GM12878 (cell line): ENCODE measurements around the gene CARD11. TPM values are rescaled to one million over a fixed set of nuclear protein-coding genes. Genes with fewer than 3 reads are reported as not detected.

Source experiments
- BMI1 ChIP-seq: fragments of 450-650 bp; IDR thresholded peaks from 2 replicates; pipeline ENCODE4 v1.6.1; 2016; ENCODE audit warnings: mild to moderate bottlenecking, moderate library complexity, borderline replicate concordance
- CREB1 ChIP-seq: IDR thresholded peaks from 2 replicates; pipeline ENCODE4 v1.6.1; 2012; ENCODE audit warnings: low read depth, mild to moderate bottlenecking, inconsistent platforms
- EED ChIP-seq: sonication (generic); IDR thresholded peaks from 2 replicates; pipeline ENCODE4 v1.6.1; 2016; ENCODE audit warnings: antibody characterized with exemption, low read depth
- EP300 ChIP-seq, 2 experiments: fragments of 150-350 bp in 1 of 2; IDR thresholded peaks; 2 replicates each; pipeline ENCODE4 v1.6.1; 2011 to 2012; ENCODE audit warnings: low read depth in 2 of 2, low read length in 2 of 2, borderline replicate concordance in 1 of 2, improper control_type of control experiment in 1 of 2, inconsistent platforms in 1 of 2; ENCODE audit not compliant: control insufficient read depth in 1 of 2
- FOS ChIP-seq: IDR thresholded peaks from 3 replicates; pipeline ENCODE4 v1.6.1; 2011; ENCODE audit warnings: borderline replicate concordance; ENCODE audit not compliant: insufficient read length; ENCODE audit errors: extremely low read depth
- GATAD2B ChIP-seq: fragments of 450-650 bp; conservative IDR thresholded peaks from 2 replicates; pipeline ENCODE4 v1.6.1; 2017; ENCODE audit warnings: low read depth, mild to moderate bottlenecking, moderate library complexity
- RAD51 ChIP-seq: fragments of 450-650 bp; IDR thresholded peaks from 2 replicates; pipeline ENCODE4 v1.6.1; 2016; ENCODE audit warnings: moderate library complexity, mild to moderate bottlenecking, inconsistent platforms
- RFX5 ChIP-seq: IDR thresholded peaks from 2 replicates; pipeline ENCODE4 v1.6.1; 2011; ENCODE audit warnings: low read depth, low read length, improper control_type of control experiment
- RUNX3 ChIP-seq: IDR thresholded peaks from 2 replicates; pipeline ENCODE4 v1.6.1; 2012; ENCODE audit warnings: low read length, inconsistent platforms
- SIN3A ChIP-seq: IDR thresholded peaks from 2 replicates; pipeline ENCODE4 v1.6.1; 2012; ENCODE audit warnings: low read depth, low read length, improper control_type of control experiment
- TCF12 ChIP-seq: IDR thresholded peaks from 2 replicates; pipeline ENCODE4 v1.6.1; 2011; ENCODE audit warnings: low read depth, mild to moderate bottlenecking, low read length
- TCF3 ChIP-seq: IDR thresholded peaks from 2 replicates; pipeline ENCODE4 v1.6.1; 2012; ENCODE audit warnings: low read depth, mild to moderate bottlenecking, low read length, borderline replicate concordance; ENCODE audit not compliant: insufficient read depth
- WRNIP1 ChIP-seq: IDR thresholded peaks from 2 replicates; pipeline ENCODE4 v1.6.1; 2011; ENCODE audit warnings: low read depth, low read length, improper control_type of control experiment, borderline replicate concordance
- polyA plus RNA-seq, 11 experiments: library from polyadenylated mRNA; depleted of rRNA in 4 of 11; unstranded in 6 of 11; stranded (reverse) in 5 of 11; fragments of >200 nt; fragmentation: Nextera tagmentation in 4 of 11; fragmentation: Illumina TruSeq in 1 of 11; extraction: Ambion mirVana in 4 of 11; extraction: Trizol in 1 of 11; gene quantifications; 1 replicate in 1 of 11; 2 replicates in 10 of 11; pipeline versions ENCODE4 v1.2.1 to v1.2.3, GENCODE V29; 2011 to 2016; ENCODE audit warnings: inconsistent platforms in 2 of 11, missing spikeins in 2 of 11, low read depth in 1 of 11
- total RNA-seq, 4 experiments: library from RNA; depleted of rRNA in 3 of 4; stranded (reverse); fragments of >200 nt in 3 of 4; fragmentation: Illumina TruSeq in 1 of 4; extraction: Trizol in 1 of 4; gene quantifications; 2 replicates each; pipeline versions ENCODE4 v1.2.1 to v1.2.3, GENCODE V29; 2013 to 2021
- TF ChIP-seq, protein P1 (sequence below): fragments of 450-650 bp; formaldehyde crosslinking; IDR thresholded peaks from 2 replicates; pipeline ENCODE4 v1.5.0; 2022; ENCODE audit warnings: mild to moderate bottlenecking, missing genetic modification characterization
- TF ChIP-seq, protein P2 (sequence below): IDR thresholded peaks from 2 replicates; pipeline ENCODE4 v1.6.1; 2012; ENCODE audit warnings: mild to moderate bottlenecking, low read depth, low read length
- TF ChIP-seq, protein P3 (sequence below): fragments of 450-650 bp; IDR thresholded peaks from 2 replicates; pipeline ENCODE4 v1.6.1; 2017; ENCODE audit warnings: low read depth, mild to moderate bottlenecking, moderate library complexity
- TF ChIP-seq, protein P4 (sequence below): fragments of 450-650 bp; IDR thresholded peaks from 2 replicates; pipeline ENCODE4 v1.6.1; 2016; ENCODE audit warnings: mild to moderate bottlenecking

Gene CARD11
- total and polyA plus RNA-seq, 10 of the 15 experiments (the other 5 are each of a cell fraction or from before 2014, with no cell fraction given) = 0.27 to 72.0 (median 28.4) TPM

DNA sequence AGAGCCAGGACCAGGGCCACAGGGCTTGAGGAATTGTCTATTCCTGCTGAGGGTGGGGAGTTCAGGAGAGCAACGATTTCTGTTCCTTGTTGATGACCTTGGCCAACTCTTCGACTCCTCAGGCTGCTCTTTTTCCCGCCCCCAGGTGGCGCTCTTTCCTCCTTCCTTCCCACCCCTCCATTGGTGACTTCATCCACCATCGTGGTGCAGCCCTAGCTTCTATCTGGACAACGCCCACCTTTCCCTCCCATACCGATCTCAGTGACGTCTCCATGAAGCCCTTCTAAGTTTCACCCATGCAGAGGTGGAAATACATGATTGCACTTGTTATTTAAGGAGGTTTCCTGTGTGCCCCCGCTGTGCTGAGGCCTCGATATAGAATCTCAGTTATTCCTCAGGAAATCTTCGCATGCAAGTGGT is 22.1 kb upstream of the CARD11 start (continued):
- TF ChIP-seq RUNX3 (peak; percentile 68), GATAD2B (no peak), BMI1 (no peak), EP300 (IDR thresholded peaks at IDR 0.05; ENCODE audit: borderline replicate concordance in 1 of 2, control insufficient read depth in 1 of 2, low read depth in 2 of 2, low read length in 2 of 2) (no peak), TCF12 (no peak), FOS (no peak), WRNIP1 (no peak), RAD51 (no peak), SIN3A (no peak), RFX5 (no peak), CREB1 (peak; percentile 57; the same call in 1 of the 2 replicates), EED (peak; percentile 91), TCF3 (0 out of 2 replicates have a peak, but pooled peaks have one; percentile 15)
- TF ChIP-seq, protein P1, sequence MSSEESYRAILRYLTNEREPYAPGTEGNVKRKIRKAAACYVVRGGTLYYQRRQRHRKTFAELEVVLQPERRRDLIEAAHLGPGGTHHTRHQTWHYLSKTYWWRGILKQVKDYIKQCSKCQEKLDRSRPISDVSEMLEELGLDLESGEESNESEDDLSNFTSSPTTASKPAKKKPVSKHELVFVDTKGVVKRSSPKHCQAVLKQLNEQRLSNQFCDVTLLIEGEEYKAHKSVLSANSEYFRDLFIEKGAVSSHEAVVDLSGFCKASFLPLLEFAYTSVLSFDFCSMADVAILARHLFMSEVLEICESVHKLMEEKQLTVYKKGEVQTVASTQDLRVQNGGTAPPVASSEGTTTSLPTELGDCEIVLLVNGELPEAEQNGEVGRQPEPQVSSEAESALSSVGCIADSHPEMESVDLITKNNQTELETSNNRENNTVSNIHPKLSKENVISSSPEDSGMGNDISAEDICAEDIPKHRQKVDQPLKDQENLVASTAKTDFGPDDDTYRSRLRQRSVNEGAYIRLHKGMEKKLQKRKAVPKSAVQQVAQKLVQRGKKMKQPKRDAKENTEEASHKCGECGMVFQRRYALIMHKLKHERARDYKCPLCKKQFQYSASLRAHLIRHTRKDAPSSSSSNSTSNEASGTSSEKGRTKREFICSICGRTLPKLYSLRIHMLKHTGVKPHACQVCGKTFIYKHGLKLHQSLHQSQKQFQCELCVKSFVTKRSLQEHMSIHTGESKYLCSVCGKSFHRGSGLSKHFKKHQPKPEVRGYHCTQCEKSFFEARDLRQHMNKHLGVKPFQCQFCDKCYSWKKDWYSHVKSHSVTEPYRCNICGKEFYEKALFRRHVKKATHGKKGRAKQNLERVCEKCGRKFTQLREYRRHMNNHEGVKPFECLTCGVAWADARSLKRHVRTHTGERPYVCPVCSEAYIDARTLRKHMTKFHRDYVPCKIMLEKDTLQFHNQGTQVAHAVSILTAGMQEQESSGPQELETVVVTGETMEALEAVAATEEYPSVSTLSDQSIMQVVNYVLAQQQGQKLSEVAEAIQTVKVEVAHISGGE (CRISPR knock-in tag) = no peak
- TF ChIP-seq, protein P2, sequence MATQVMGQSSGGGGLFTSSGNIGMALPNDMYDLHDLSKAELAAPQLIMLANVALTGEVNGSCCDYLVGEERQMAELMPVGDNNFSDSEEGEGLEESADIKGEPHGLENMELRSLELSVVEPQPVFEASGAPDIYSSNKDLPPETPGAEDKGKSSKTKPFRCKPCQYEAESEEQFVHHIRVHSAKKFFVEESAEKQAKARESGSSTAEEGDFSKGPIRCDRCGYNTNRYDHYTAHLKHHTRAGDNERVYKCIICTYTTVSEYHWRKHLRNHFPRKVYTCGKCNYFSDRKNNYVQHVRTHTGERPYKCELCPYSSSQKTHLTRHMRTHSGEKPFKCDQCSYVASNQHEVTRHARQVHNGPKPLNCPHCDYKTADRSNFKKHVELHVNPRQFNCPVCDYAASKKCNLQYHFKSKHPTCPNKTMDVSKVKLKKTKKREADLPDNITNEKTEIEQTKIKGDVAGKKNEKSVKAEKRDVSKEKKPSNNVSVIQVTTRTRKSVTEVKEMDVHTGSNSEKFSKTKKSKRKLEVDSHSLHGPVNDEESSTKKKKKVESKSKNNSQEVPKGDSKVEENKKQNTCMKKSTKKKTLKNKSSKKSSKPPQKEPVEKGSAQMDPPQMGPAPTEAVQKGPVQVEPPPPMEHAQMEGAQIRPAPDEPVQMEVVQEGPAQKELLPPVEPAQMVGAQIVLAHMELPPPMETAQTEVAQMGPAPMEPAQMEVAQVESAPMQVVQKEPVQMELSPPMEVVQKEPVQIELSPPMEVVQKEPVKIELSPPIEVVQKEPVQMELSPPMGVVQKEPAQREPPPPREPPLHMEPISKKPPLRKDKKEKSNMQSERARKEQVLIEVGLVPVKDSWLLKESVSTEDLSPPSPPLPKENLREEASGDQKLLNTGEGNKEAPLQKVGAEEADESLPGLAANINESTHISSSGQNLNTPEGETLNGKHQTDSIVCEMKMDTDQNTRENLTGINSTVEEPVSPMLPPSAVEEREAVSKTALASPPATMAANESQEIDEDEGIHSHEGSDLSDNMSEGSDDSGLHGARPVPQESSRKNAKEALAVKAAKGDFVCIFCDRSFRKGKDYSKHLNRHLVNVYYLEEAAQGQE = no peak
- TF ChIP-seq, protein P3, sequence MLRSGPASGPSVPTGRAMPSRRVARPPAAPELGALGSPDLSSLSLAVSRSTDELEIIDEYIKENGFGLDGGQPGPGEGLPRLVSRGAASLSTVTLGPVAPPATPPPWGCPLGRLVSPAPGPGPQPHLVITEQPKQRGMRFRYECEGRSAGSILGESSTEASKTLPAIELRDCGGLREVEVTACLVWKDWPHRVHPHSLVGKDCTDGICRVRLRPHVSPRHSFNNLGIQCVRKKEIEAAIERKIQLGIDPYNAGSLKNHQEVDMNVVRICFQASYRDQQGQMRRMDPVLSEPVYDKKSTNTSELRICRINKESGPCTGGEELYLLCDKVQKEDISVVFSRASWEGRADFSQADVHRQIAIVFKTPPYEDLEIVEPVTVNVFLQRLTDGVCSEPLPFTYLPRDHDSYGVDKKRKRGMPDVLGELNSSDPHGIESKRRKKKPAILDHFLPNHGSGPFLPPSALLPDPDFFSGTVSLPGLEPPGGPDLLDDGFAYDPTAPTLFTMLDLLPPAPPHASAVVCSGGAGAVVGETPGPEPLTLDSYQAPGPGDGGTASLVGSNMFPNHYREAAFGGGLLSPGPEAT = peak; percentile 27; the same call in 1 of the 2 replicates
- TF ChIP-seq, protein P4, sequence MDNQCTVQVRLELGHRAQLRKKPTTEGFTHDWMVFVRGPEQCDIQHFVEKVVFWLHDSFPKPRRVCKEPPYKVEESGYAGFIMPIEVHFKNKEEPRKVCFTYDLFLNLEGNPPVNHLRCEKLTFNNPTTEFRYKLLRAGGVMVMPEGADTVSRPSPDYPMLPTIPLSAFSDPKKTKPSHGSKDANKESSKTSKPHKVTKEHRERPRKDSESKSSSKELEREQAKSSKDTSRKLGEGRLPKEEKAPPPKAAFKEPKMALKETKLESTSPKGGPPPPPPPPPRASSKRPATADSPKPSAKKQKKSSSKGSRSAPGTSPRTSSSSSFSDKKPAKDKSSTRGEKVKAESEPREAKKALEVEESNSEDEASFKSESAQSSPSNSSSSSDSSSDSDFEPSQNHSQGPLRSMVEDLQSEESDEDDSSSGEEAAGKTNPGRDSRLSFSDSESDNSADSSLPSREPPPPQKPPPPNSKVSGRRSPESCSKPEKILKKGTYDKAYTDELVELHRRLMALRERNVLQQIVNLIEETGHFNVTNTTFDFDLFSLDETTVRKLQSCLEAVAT = no peak
